Stimulated activated CD4-positive, alpha-beta T cell treated with anti-CD3 and anti-CD28 coated beads, Interleukin-15, amount 100 ng/mL, for 1 hour (primary cell): ENCODE results near the gene UBTD1.

Source experiments
- DNase-seq, 2 donors: peaks; one replicate each; pipeline ENCODE4 v3.0.0-alpha.2; 2020; ENCODE audit warnings: low read depth in 1 of 2, low spot score in 1 of 2

Gene UBTD1

DNA sequence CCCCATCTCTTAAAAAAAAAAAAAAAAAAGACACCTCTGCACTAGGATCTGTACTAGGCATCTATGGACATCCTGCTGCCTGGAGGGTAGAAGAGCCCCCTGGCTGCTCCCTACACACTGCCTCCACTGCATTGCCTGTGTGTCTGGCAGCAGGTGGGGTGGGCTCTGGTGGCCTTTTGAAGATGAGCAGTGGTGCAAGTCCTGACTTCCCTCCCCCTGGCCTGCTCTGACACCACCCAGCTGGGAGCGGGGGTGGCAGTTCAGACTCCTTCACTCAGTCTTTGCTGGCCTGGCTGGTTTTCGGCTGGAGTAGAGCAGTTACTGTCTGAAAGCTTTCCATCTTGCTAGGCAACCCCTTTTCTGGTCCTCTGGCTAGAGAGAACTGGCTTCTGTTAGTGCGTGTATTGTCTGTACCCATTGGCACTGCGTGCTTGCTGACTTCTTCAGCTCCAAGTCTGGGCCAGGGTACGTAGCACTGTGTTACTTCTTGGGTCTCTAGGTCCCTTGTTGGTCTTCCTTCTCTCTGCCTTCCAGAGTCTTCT lies 108.4 kb downstream of the UBTD1 start:
- no peak for DNase-seq

DNA sequence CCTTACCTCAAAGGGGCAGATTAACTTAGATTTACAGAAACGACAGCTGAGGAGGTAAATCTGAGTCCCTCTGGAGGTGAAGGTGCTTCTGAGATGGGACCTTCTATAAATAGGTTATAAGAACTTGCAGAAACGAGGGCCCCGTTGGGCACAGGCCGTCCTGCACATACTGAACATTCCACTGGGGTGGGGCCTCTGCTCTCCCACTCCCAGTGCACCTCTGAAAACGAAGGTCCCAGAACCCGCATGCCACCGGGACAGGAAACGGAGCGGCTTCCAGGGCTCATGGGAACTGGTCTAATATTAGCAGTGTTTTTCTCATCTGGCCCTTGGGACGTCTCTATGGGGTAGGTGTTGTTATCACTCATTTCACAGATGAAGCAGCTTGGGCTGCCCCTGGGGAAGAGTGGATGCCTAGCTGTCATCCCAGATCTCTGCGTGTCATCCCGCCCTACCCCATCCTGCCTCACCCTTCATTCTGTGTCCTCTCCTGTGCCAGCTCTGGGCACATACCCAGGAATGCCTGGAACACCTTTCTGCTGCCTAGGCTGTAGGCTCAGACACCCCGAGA lies 110.4 kb downstream of the UBTD1 start:
- DNase-seq = no peak

DNA sequence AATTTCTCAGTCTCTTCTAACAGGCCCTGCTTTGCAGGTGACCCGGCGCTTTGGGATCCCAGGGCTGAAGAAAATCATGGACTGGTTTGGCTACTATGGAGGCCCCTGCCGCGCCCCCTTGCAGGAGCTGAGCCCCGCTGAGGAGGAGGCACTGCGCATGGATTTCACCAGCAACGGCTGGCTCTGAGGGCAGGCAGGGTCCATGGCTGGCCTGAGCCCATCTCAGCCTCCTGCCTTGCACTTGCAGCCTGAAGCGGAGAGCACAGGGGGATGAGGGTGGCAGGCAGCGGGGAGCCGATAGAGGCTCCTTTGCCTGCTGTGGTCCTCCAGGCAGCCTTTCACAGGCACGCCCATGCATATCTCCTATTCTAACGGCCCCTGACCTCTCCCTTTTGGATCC lies 112.7 kb downstream of the UBTD1 start:
- no peak for DNase-seq

DNA sequence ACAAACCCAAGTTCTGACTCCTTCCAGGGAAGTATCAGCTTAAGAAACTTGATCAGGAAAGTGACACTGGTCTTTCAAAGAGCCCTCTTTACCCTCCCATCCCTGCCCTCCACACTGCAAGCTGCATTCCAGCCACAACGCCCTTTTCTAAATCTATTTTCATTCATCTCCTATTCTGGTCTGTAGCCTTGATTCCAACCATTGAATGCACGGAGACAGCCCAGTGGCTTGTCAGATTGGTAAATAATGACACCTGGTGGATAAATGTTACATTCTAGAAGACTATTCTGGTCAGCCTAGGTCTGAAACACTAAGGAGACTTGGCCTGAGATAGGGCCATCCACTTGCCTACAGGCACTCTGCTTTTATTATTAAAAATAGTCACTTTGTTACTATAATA lies 113.7 kb downstream of the UBTD1 start:
- DNase-seq = no peak

DNA sequence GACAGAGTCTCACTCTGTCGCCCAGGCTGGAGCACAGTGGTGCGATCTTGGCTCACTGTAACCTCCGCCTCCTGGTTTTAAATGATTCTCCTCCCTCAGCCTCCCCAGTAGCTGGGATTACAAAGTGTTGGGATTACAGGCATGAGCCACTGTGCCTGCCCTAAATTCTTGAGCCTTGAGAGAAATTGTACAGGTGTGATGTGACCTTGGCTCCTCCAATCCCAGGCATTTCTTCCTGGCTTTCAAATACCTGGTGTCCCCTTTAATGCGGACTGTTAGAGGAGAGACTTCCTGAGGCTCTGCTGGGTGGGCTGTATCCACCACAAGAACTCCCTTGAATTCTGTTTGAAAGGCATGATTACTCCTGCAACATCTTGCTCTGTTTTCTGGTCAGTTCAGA lies 119.6 kb downstream of the UBTD1 start:
- DNase-seq = no peak

DNA sequence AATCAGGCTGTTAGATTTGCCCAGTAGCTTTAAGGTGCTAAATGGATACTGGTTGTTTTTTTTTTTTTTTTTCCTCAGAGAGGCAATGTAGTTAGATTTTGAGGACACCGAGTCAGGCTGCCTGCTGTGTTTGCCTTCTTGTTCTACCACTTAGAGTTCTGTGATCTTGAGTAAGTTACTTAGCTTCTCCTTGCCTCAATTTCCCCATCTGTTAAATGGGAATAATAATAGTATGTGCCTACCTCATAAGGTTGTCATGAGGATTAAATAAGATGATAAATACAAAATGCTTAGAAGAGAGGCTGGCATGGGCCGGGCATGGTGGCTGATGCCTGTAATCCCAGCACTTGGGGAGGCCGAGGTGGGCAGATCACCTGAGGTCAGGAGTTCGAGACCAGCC lies 120.0 kb downstream of the UBTD1 start:
- DNase-seq = no peak
